MG63 (cell line): ENCODE data around the gene NEK6. TPM values are rescaled to one million over a fixed set of nuclear protein-coding genes. Genes with fewer than 3 reads are reported as not detected.
A peak's percentile ranks its signal among the peaks of the same experiment; 100 is the strongest.
"Not testable (repeated sequence)": the region's sequence is repeated elsewhere in the genome, so short reads cannot be mapped to it uniquely, and the experiment has no call there.

Experiments
- DNase-seq: peaks from one replicate; pipeline ENCODE4 v3.0.0-alpha.2; 2020
- H3K27me3 ChIP-seq: fragments of 250-450 bp; sonication (Bioruptor Pico); 2 replicates; pipeline ENCODE4 v1.5.1; 2020; ENCODE audit warnings: mild to moderate bottlenecking, moderate library complexity
- H3K36me3 ChIP-seq: fragments of 250-450 bp; sonication (Bioruptor Pico); 2 replicates; pipeline ENCODE4 v1.5.1; 2020; ENCODE audit warnings: mild to moderate bottlenecking, moderate library complexity
- H3K4me3 ChIP-seq: fragments of 250-450 bp; sonication (Bioruptor Pico); 2 replicates; pipeline ENCODE4 v1.5.1; 2020; ENCODE audit warnings: mild to moderate bottlenecking, moderate library complexity
- H3K9me3 ChIP-seq: fragments of 250-450 bp; sonication (Bioruptor Pico); 2 replicates; pipeline ENCODE4 v1.5.1; 2020; ENCODE audit warnings: mild to moderate bottlenecking, moderate library complexity
- total RNA-seq: library from RNA; depleted of rRNA; stranded (reverse); fragments of >200 nt; shearing (Covaris generic); gene quantifications from 2 replicates; pipeline ENCODE4 v1.2.3, GENCODE V29; 2014; ENCODE audit warnings: low replicate concordance

The NEK6 gene
- total RNA-seq, 1 experiment from 2014 or later, result 25.0 TPM

- Histone ChIP-seq H3K4me3 (no peak overlapping the region), H3K9me3 (no peaks in the 10 kb centered on the region), H3K36me3 (no peaks in the 10 kb centered on the region), H3K27me3 (no peaks in the 10 kb centered on the region)
- DNase-seq, result no peak
Observed at GRCh38 chr9:124221676-124222075, 36.1 kb upstream of the NEK6 start.

- DNase-seq, result no peak
- Histone ChIP-seq H3K9me3 (no peaks in the 10 kb centered on the region), H3K4me3 (no peak overlapping the region), H3K27me3 (no peaks in the 10 kb centered on the region), H3K36me3 (no peaks in the 10 kb centered on the region)
Observed at GRCh38 chr9:124222109-124222508, 35.6 kb upstream of the NEK6 start.

GRCh38 chr9:124222918-124223720 lies 34.6 kb upstream of the NEK6 start:
- Histone ChIP-seq H3K9me3 (no peaks in the 10 kb centered on the region), H3K27me3 (no peaks in the 10 kb centered on the region), H3K4me3 (no peak overlapping the region), H3K36me3 (no peaks in the 10 kb centered on the region)
- DNase-seq, result peak; percentile 56

- H3K4me3 ChIP-seq, result no peak overlapping the region
- H3K36me3 ChIP-seq, result no peaks in the 10 kb centered on the region
- DNase-seq, result no peak
- no peaks in the 10 kb centered on the region for H3K9me3 ChIP-seq
- H3K27me3 ChIP-seq, result no peaks in the 10 kb centered on the region
Observed at GRCh38 chr9:124225945-124226344, 31.8 kb upstream of the NEK6 start.

GRCh38 chr9:124228516-124228915 lies 29.2 kb upstream of the NEK6 start:
- H3K27me3 ChIP-seq, result no peaks in the 10 kb centered on the region
- DNase-seq, result no peak
- no peaks in the 10 kb centered on the region for H3K9me3 ChIP-seq
- H3K36me3 ChIP-seq, result no peaks in the 10 kb centered on the region
- H3K4me3 ChIP-seq, result no peak overlapping the region

- no peak overlapping the region for H3K4me3 ChIP-seq
- H3K27me3 ChIP-seq, result no peaks in the 10 kb centered on the region
- H3K36me3 ChIP-seq, result no peaks in the 10 kb centered on the region
- no peaks in the 10 kb centered on the region for H3K9me3 ChIP-seq
- DNase-seq, result no peak
Observed at GRCh38 chr9:124231095-124231737, 26.5 kb upstream of the NEK6 start.

- Histone ChIP-seq H3K9me3 (no peaks in the 10 kb centered on the region), H3K36me3 (no peaks in the 10 kb centered on the region), H3K27me3 (peaks cover 2% of the 10 kb centered on the region; the same call in 1 of the 2 replicates), H3K4me3 (no peak overlapping the region)
- DNase-seq, result no peak
Observed at GRCh38 chr9:124238546-124239140, 19.1 kb upstream of the NEK6 start.

- no peaks in the 10 kb centered on the region for H3K9me3 ChIP-seq
- H3K36me3 ChIP-seq, result no peaks in the 10 kb centered on the region
- no peak for DNase-seq
- no peak overlapping the region for H3K4me3 ChIP-seq
- peaks cover 2% of the 10 kb centered on the region; the same call in 1 of the 2 replicates for H3K27me3 ChIP-seq
Observed at GRCh38 chr9:124239249-124240073, 18.3 kb upstream of the NEK6 start.

GRCh38 chr9:124242331-124243194 lies 15.2 kb upstream of the NEK6 start:
- H3K27me3 ChIP-seq, result no peaks in the 10 kb centered on the region
- no peaks in the 10 kb centered on the region for H3K36me3 ChIP-seq
- no peaks in the 10 kb centered on the region for H3K9me3 ChIP-seq
- H3K4me3 ChIP-seq, result no peak overlapping the region
- DNase-seq, result no peak

GRCh38 chr9:124247393-124247792 lies 10.4 kb upstream of the NEK6 start:
- H3K9me3 ChIP-seq, H3K36me3 ChIP-seq, H3K4me3 ChIP-seq, DNase-seq, H3K27me3 ChIP-seq: not testable (repeated sequence)

GRCh38 chr9:124248066-124248465 lies 9.7 kb upstream of the NEK6 start:
- no peaks in the 10 kb centered on the region for H3K9me3 ChIP-seq
- no peak for DNase-seq
- no peaks in the 10 kb centered on the region for H3K36me3 ChIP-seq
- no peak overlapping the region for H3K4me3 ChIP-seq
- no peaks in the 10 kb centered on the region for H3K27me3 ChIP-seq

GRCh38 chr9:124248960-124249359 lies 8.8 kb upstream of the NEK6 start:
- H3K36me3 ChIP-seq, result no peaks in the 10 kb centered on the region
- DNase-seq, result no peak
- no peak overlapping the region for H3K4me3 ChIP-seq
- no peaks in the 10 kb centered on the region for H3K9me3 ChIP-seq
- H3K27me3 ChIP-seq, result no peaks in the 10 kb centered on the region

GRCh38 chr9:124251204-124251603 lies 6.5 kb upstream of the NEK6 start:
- Histone ChIP-seq H3K36me3 (no peaks in the 10 kb centered on the region), H3K4me3 (no peak overlapping the region), H3K9me3 (no peaks in the 10 kb centered on the region), H3K27me3 (no peaks in the 10 kb centered on the region)
- DNase-seq, result no peak

- Histone ChIP-seq H3K27me3 (no peaks in the 10 kb centered on the region), H3K4me3 (no peak overlapping the region), H3K36me3 (no peaks in the 10 kb centered on the region), H3K9me3 (no peaks in the 10 kb centered on the region)
- no peak for DNase-seq
Observed at GRCh38 chr9:124251605-124252378, 6.0 kb upstream of the NEK6 start.

- H3K4me3 ChIP-seq, DNase-seq, H3K9me3 ChIP-seq, H3K27me3 ChIP-seq, H3K36me3 ChIP-seq: not testable (repeated sequence)
Observed at GRCh38 chr9:124252878-124253277, 4.9 kb upstream of the NEK6 start.
